Activated T-helper 17 cell treated with anti-CD3 and anti-CD28 coated beads, Interleukin-2, amount 50 U/mL, for 72 hours (primary cell): ENCODE results near the gene ITM2B. TPM values are rescaled to one million over a fixed set of nuclear protein-coding genes. Genes with fewer than 3 reads are reported as not detected.
"Not testable (repeated sequence)": the region's sequence is repeated elsewhere in the genome, so short reads cannot be mapped to it uniquely, and the experiment has no call there.

ENCODE experiments used
- ATAC-seq: fragments of 150-1000 bp; cut with Tn5 transposase; replicated peaks from 2 replicates; pipeline ENCODE4 v1.10.0; 2021; ENCODE audit warnings: mild to moderate bottlenecking, moderate library complexity
- H3K27ac Mint-ChIP-seq: one replicate; pipeline ENCODE4 v1.8.0; 2022; ENCODE audit warnings: mixed read lengths
- H3K27me3 Mint-ChIP-seq: one replicate; pipeline ENCODE4 v1.8.0; 2022; ENCODE audit warnings: mixed read lengths
- H3K36me3 Mint-ChIP-seq: one replicate; pipeline ENCODE4 v1.8.0; 2022; ENCODE audit warnings: low read depth, mild to moderate bottlenecking, mixed read lengths
- H3K4me1 Mint-ChIP-seq: one replicate; pipeline ENCODE4 v1.8.0; 2022; ENCODE audit warnings: mixed read lengths
- H3K4me3 Mint-ChIP-seq: one replicate; pipeline ENCODE4 v1.8.0; 2022; ENCODE audit warnings: mild to moderate bottlenecking, mixed read lengths
- H3K9me3 Mint-ChIP-seq: one replicate; pipeline ENCODE4 v1.8.0; 2022; ENCODE audit warnings: mixed read lengths
- total RNA-seq, 2 donors: library from RNA; stranded (reverse); gene quantifications; one replicate each; pipeline ENCODE4 v1.2.3, GENCODE V29; 2022

Gene ITM2B
- total RNA-seq, 2 donors from 2014 or later, result 75.7 to 108 TPM

DNA sequence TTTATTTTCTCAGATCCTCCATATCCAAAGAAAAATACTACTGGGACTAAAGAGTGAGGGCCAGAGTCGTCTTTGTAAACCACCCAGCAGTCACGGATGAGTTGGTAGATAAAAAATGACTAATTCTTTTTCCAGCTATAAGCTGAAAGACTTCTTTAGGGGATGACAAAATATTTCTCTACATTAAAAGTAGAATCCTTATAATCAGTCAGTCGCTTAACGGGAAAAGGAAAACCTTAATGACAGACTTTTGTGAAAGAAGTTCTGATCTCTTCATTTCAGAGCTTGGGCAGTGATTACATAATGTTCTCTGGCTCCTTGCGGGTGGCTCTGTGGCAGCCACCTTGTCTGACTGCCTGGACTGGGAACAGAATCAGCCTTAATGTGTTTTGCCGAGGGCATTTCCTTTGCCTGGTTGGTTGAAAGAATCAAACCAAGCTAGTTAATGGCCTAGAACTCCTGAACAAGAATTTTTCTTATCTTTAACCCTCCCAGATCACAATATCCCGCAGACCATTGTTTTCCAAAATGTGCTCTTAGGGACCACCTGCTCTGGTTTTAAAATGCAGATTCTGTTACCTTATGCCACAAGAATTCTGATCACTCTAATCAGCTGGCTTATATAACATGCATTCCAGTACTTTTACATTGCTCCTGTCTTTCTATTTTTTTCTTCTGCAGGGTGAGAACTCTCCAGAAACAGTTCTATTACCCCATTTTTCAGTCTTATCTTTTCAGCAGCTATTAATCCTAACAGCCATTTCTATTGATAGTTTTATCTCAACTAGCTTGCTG is 2.5 kb downstream of the ITM2B start:
- Mint-ChIP-seq H3K27me3 (no peaks in the 10 kb centered on the region), H3K9me3 (no peaks in the 10 kb centered on the region), H3K4me3 (peak overlapping the region; percentile 95), H3K4me1 (peaks cover 49% of the 10 kb centered on the region), H3K27ac (peak overlapping the region; percentile 96), H3K36me3 (peaks cover 66% of the 10 kb centered on the region)
- ATAC-seq, result peak; percentile 6

DNA sequence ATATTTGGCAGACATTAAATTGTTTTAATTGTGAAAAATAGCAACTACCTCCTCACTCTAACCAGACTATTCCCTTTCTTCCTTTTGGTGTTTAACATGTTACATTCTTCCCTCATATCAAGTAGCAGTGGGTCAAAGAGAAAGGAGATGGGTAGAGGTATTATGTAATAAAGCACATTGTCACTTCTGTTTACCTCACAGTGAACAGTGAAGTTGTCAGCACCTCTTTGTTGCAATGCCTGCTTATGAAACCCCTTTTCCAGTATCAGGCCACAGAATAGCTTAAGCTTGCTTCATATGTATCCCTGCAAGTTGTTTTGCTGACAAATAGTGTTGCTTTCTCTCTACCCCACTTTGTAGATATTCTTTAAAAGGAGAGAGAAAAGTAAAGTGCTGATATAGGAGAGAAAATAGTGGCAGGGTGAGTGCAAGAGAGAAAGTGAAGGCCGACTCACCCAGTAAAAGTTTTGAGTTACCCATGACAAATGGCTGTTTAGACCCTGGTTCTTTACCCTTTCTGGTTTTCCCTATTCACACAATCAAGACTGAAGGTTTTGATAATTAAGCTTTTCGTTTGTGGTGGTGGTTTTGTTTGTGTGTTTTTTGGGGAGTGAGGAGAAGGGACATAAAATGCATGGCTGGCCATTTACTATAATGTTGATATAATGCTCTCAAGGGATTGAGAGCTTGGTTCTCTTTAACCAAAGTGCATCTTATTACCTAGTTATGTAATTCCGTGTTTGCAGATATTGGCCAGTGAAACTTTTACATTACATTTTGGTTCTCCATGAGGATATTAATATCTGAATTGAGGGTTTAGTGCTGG is 3.7 kb downstream of the ITM2B start:
- H3K4me3 Mint-ChIP-seq, result peak overlapping the region; percentile 95

DNA sequence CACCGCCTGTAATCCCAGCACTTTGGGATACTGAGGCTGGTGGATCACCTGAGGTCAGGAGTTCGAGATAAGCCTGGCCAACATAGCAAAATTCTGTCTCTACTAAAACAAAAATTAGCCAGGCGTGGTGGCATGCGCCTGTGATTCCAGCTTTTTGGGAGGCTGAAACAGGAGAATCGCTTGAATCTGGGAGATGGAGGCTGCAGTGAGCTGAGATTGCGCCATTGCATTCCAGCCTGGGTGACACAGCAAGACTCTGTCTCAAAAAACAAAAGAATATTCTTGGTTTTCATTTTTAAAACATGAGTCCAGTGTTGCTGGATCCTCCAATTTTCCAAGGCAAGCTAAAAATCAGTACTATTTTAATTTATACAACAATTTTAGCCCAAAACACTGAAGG is 6.4 kb downstream of the ITM2B start:
- not testable (repeated sequence) for H3K4me3 Mint-ChIP-seq, ATAC-seq, H3K27ac Mint-ChIP-seq, H3K9me3 Mint-ChIP-seq, H3K27me3 Mint-ChIP-seq
- peaks cover 79% of the 10 kb centered on the region for H3K36me3 Mint-ChIP-seq
- peaks cover 52% of the 10 kb centered on the region for H3K4me1 Mint-ChIP-seq

More for the DNA sequence above, 3.7 kb downstream of the ITM2B start:
- H3K36me3 Mint-ChIP-seq, result peaks cover 77% of the 10 kb centered on the region
- no peak for ATAC-seq
- peak overlapping the region; percentile 96 for H3K27ac Mint-ChIP-seq
- H3K9me3 Mint-ChIP-seq, result no peaks in the 10 kb centered on the region
- peaks cover 46% of the 10 kb centered on the region for H3K4me1 Mint-ChIP-seq
- H3K27me3 Mint-ChIP-seq, result no peaks in the 10 kb centered on the region

DNA sequence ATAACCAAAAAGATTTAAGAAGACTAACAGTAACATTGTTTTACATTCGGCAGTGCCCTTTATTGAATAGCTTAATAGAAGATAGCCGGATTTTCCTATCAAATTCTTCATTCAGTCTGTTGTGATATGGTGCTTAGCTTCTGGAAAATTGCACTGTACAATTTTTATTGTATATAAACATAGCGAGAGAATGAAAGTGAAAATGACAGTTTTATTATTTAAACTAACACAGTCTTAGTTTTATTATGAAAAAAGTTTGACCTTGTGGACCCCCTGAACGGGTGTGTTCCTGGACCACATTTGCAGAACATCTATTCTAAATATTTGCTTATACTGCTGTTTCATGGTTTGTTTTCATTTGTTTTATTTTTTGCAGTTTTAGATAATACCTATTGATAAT is 8.6 kb downstream of the ITM2B start:
- no peak for ATAC-seq
- Mint-ChIP-seq H3K4me1 (peaks cover 39% of the 10 kb centered on the region), H3K27ac (peak overlapping the region; percentile 61)

DNA sequence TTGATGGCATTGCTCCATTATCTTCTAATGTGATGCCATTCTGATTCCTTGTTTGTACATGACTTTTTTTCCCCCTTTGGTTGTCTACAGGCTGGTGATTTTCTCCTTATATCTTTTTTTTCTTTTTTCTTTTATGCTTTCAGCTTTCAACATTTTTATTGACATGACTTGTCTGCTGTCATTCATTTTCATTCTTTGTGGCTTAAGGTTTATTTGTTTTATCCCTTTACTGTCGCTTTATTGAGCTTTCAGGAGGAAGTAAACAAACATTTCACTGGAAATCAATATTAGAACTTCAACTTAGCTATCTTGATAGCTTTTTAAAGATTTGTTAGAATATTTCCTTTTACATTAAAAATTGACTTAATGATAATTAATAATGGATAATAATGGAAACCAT is 9.7 kb downstream of the ITM2B start:
- peak overlapping the region; percentile 54 for H3K4me3 Mint-ChIP-seq
- H3K27me3 Mint-ChIP-seq, result no peaks in the 10 kb centered on the region

More for the DNA sequence above, 8.6 kb downstream of the ITM2B start:
- Mint-ChIP-seq H3K36me3 (peaks cover 66% of the 10 kb centered on the region), H3K4me3 (peak overlapping the region; percentile 54), H3K9me3 (no peaks in the 10 kb centered on the region), H3K27me3 (no peaks in the 10 kb centered on the region)

GRCh38 chr13:48244159-48244558 is 11.2 kb downstream of the ITM2B start:
- ATAC-seq, result no peak
- Mint-ChIP-seq H3K4me3 (no peak overlapping the region), H3K36me3 (peaks cover 49% of the 10 kb centered on the region), H3K27me3 (no peaks in the 10 kb centered on the region), H3K27ac (peak overlapping the region; percentile 31), H3K9me3 (no peaks in the 10 kb centered on the region), H3K4me1 (peaks cover 37% of the 10 kb centered on the region)

More for the DNA sequence above, 9.7 kb downstream of the ITM2B start:
- H3K27ac Mint-ChIP-seq, result no peak overlapping the region
- peaks cover 56% of the 10 kb centered on the region for H3K36me3 Mint-ChIP-seq
- peaks cover 29% of the 10 kb centered on the region for H3K4me1 Mint-ChIP-seq
- no peak for ATAC-seq
- no peaks in the 10 kb centered on the region for H3K9me3 Mint-ChIP-seq

DNA sequence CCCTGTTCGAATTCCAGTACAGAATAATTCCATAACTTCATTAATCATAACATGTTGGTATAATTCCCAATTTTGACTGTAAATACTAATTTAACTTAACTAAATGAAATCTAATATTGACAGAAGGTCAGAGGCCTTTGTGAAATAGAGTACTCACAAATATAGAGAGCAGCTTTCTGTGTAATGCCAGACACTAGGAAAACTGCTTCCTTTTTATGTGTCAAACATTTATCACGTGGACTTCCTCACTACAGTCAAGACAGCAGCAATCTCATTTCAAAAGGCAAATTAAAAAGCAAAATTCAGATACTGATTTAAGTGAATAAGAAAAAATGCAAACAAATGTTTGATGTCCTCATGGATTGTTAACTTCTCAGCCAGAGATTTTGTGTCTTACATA is 13.1 kb downstream of the ITM2B start:
- peaks cover 31% of the 10 kb centered on the region for H3K4me1 Mint-ChIP-seq
- peak overlapping the region; percentile 31 for H3K27ac Mint-ChIP-seq
- peaks cover 31% of the 10 kb centered on the region for H3K36me3 Mint-ChIP-seq
- H3K27me3 Mint-ChIP-seq, result no peaks in the 10 kb centered on the region
- peak overlapping the region; percentile 12 for H3K4me3 Mint-ChIP-seq
- H3K9me3 Mint-ChIP-seq, result no peaks in the 10 kb centered on the region
- ATAC-seq, result no peak

DNA sequence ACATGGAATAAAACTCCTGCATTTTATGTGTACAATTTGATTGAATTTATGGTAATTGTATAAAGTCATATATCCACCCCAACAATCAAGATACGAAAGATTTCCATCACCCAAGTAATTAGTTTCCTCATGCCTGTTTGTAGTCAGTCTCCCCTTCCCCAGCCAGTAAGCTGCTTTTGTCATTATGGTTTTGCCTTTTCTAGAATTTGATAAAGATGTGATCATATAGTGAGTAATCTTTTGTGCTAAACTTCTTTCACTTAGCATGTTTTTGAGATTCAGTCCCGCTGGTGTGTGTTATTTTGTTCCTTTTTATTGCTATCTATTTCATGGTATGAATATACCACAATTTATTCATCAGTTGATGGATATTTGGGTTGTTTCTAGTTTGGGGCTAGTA is 16.0 kb downstream of the ITM2B start:
- H3K36me3 Mint-ChIP-seq, result peaks cover 27% of the 10 kb centered on the region
- H3K9me3 Mint-ChIP-seq, result no peaks in the 10 kb centered on the region
- H3K27ac Mint-ChIP-seq, result peak overlapping the region; percentile 31
- H3K4me1 Mint-ChIP-seq, result peaks cover 24% of the 10 kb centered on the region
- peak; percentile 97 for ATAC-seq
- H3K27me3 Mint-ChIP-seq, result no peaks in the 10 kb centered on the region
- H3K4me3 Mint-ChIP-seq, result peak overlapping the region; percentile 32

DNA sequence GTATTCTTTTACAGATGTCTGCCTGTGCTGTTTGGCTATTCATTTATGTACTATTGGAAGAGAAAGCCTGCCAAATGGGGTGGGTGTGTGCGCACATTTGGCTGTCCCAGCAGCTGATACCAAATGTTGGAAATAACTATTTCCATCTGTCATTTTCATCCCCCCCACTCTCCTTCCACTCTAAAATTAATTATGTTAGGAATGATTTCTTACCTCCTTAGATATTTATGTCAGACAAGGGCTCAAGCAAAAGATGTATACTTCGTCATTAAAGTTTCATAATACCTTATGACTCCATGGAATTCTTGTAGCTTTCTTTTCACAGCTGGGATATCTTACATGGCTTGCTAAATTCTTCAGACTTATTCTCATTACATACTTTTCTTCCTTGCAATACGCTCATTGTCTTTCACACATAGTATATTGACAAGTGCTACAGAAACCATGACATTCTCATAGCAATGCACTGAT is 18.6 kb downstream of the ITM2B start:
- no peak for ATAC-seq
- Mint-ChIP-seq H3K27ac (no peak overlapping the region), H3K4me1 (peaks cover 16% of the 10 kb centered on the region), H3K36me3 (peaks cover 44% of the 10 kb centered on the region), H3K4me3 (no peak overlapping the region), H3K27me3 (no peaks in the 10 kb centered on the region), H3K9me3 (no peaks in the 10 kb centered on the region)

DNA sequence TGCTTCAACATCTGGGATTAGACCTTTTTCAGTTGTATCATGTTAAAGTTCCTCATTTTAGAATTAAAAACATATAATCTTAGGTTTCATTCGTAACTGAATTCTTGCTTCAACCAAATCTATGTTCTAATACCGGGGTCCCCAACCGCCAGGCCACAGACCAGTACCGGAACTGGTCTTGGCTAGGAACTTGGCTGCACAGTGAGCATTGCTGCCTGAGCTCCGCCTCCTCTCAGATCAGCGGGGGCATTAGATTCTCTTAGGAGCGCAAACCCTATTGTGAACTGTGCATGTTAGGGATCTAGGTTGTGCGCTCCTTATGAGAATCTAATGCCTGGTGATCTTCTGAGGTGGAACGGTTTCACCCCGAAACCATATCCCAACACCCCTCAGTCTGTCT is 19.2 kb downstream of the ITM2B start:
- Mint-ChIP-seq H3K9me3 (no peaks in the 10 kb centered on the region), H3K27ac (no peak overlapping the region), H3K36me3 (peaks cover 50% of the 10 kb centered on the region), H3K27me3 (no peaks in the 10 kb centered on the region), H3K4me1 (peaks cover 16% of the 10 kb centered on the region), H3K4me3 (no peak overlapping the region)
- ATAC-seq, result no peak

- no peak for ATAC-seq
- Mint-ChIP-seq H3K4me3 (no peak overlapping the region), H3K27ac (no peak overlapping the region), H3K27me3 (no peaks in the 10 kb centered on the region), H3K9me3 (no peaks in the 10 kb centered on the region), H3K4me1 (peaks cover 10% of the 10 kb centered on the region), H3K36me3 (peaks cover 64% of the 10 kb centered on the region)
These were observed 20.8 kb downstream of the ITM2B start for GRCh38 chr13:48253849-48254248.

DNA sequence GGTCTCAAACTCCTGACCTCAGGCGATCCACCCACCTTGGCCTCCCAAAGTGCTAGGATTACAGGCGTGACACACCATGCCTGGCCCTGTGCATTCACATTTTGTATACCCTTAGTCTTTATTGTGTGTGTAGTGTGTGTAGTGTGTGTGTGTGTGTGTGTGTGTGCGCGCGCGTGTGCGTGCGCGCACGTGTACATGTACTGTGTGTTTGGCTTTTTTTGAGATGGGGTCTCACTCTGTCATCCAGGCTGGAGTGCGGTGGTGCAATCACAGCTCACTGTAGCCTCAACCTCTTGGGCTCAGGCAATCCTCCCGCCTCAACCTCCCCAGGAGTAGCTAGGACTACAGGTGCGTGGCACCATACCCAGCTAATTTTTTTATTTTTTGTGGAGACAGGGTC is 22.1 kb downstream of the ITM2B start:
- H3K36me3 Mint-ChIP-seq, result peaks cover 72% of the 10 kb centered on the region
- no peak for ATAC-seq
- H3K4me1 Mint-ChIP-seq, result peaks cover 17% of the 10 kb centered on the region
- H3K4me3 Mint-ChIP-seq, result no peak overlapping the region
- no peaks in the 10 kb centered on the region for H3K9me3 Mint-ChIP-seq
- H3K27ac Mint-ChIP-seq, result no peak overlapping the region
- no peaks in the 10 kb centered on the region for H3K27me3 Mint-ChIP-seq

DNA sequence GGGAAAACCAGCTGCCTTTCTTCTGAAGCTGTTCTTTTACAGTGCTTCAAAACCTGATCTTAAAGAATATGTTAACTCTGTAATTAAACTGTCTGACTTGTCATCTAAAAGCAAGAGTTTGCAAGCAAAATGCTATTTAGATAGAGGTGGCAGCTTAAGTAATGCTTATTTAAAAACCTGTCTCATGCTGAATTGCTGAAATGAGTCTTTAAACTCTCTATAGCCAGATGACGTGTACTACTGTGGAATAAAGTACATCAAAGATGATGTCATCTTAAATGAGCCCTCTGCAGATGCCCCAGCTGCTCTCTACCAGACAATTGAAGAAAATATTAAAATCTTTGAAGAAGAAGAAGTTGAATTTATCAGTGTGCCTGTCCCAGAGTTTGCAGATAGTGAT is 22.9 kb downstream of the ITM2B start:
- no peak overlapping the region for H3K4me3 Mint-ChIP-seq
- ATAC-seq, result peak; percentile 37
- H3K9me3 Mint-ChIP-seq, result no peaks in the 10 kb centered on the region
- H3K4me1 Mint-ChIP-seq, result peaks cover 18% of the 10 kb centered on the region
- H3K36me3 Mint-ChIP-seq, result peaks cover 81% of the 10 kb centered on the region
- H3K27ac Mint-ChIP-seq, result peak overlapping the region; percentile 48
- no peaks in the 10 kb centered on the region for H3K27me3 Mint-ChIP-seq

DNA sequence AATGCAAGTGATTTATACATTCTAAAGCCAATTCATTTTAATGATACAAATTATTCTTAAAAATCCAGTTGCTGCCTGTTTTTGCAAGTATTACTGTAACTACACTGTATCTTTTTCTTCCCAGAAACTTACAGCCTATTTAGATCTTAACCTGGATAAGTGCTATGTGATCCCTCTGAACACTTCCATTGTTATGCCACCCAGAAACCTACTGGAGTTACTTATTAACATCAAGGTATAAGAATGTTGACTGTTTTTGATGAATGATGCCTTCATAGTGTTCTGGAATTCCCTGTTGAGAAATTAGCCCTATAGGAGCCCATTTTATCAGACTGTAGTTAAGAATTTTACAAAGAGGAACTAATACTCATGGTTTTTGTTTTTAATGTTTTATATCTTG is 25.0 kb downstream of the ITM2B start:
- H3K4me3 Mint-ChIP-seq, result no peak overlapping the region
- H3K36me3 Mint-ChIP-seq, result peaks cover 96% of the 10 kb centered on the region
- ATAC-seq, result no peak
- H3K27ac Mint-ChIP-seq, result peak overlapping the region; percentile 44
- H3K4me1 Mint-ChIP-seq, result peaks cover 23% of the 10 kb centered on the region
- no peaks in the 10 kb centered on the region for H3K27me3 Mint-ChIP-seq
- no peaks in the 10 kb centered on the region for H3K9me3 Mint-ChIP-seq

DNA sequence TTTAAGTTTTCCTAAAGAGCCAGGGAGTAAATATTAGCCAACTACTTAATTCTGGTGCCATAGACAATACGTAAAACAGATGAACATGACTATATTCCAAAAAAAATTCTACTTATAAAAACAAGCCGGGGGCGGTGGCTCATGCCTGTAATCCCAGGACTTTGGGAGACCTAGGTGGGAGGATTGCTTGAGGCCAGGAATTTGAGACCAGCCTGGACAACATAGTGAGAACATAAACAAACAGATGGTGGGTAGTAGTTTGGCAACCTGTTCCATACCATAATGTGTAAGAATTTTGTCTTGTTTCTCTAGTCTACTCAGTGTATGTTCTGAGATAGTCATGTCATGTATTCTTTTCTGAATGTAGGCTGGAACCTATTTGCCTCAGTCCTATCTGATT is 25.4 kb downstream of the ITM2B start:
- Mint-ChIP-seq H3K4me1 (peaks cover 23% of the 10 kb centered on the region), H3K4me3 (no peak overlapping the region), H3K27me3 (no peaks in the 10 kb centered on the region), H3K9me3 (no peaks in the 10 kb centered on the region), H3K27ac (peak overlapping the region; percentile 44), H3K36me3 (peaks cover 99% of the 10 kb centered on the region)
- ATAC-seq, result no peak
